Left cardiac atrium (tissue), 4 donors: ENCODE data around the gene RPL14. TPM values are rescaled to one million over a fixed set of nuclear protein-coding genes. Genes with fewer than 3 reads are reported as not detected.

Experiments
- ATAC-seq, 2 donors: fragments of 200-7000 bp; cut with Tn5 transposase; one replicate each; pipeline ENCODE4 v1.9.1; 2020; ENCODE audit warnings: mild to moderate bottlenecking in 2 of 2, moderate library complexity in 2 of 2
- DNase-seq: peaks from one replicate; pipeline ENCODE4 v3.0.0-alpha.2; 2020
- intact Hi-C, 2 donors: fragments of 100-400 bp; cut with DNase I; formaldehyde crosslinking; loops; one replicate each; pipeline versions ENCODE4 v1.14.1 to v1.15.1; 2022 to 2023
- total RNA-seq, 2 donors: library from RNA; stranded (reverse); fragmentation: NEBNext Ultra II Directional; extraction: Animal tissue kit (Norgen Biotek cat#: 25700); gene quantifications; one replicate each; pipeline ENCODE4 v1.2.1, GENCODE V29; 2021
- donor health status: DM: no; HTN: yes; CAD: no.
- donor health status: DM: no; HTN: yes; CAD: no; lungs with severe emphysema.
- donor health status: DM: yes; HTN: yes; CAD: no.
- donor health status: Dilated cardiomyopathy.

Gene RPL14
- total RNA-seq, 2 donors from 2014 or later: 1,044 to 1,097 TPM

- DNase-seq: peak; percentile 82
- ATAC-seq: peak; percentile 91 to 95
- intact Hi-C loops: no loop called here
Observed at GRCh38 chr3:40505599-40506462, 48.7 kb downstream of the RPL14 start, which contains the start of gene ZNF620. Gene ZNF620 (plus strand): TSS chr3:40506039. CDS start chr3:40506353, 314 bp downstream.

DNA sequence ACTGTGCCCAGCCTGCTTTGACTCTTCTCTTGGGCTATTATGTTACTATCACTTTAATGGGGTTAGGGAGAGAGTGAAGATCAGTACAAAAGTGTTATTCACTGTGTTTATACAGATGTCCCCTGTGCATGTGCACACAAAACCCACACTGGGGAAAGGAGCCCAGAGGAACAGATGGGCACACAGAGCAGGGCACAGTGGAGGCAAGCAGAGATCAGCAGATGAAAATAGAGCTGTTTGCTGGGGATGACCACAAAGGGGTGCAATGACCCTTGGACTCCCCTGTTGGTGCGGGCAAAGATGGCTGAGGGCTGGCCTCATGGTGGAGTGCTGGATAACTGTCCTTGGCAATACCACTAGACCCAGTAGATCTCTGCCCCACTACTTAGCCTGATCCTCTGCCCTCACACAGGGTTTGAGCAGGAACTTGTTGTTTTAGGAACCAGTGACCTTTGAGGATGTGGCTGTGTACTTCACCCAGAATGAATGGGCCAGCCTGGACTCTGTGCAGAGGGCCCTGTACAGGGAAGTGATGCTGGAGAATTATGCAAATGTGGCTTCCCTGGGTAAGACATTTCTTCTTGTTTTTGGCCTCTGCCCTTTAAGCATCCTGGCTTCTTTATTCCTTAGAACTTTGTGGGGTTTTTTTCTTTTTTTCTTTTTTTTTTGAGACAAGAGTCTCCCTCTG is 54.0 kb downstream of the RPL14 start:
- no peak for ATAC-seq
- no peak for DNase-seq
- intact Hi-C loops: no loop called here

DNA sequence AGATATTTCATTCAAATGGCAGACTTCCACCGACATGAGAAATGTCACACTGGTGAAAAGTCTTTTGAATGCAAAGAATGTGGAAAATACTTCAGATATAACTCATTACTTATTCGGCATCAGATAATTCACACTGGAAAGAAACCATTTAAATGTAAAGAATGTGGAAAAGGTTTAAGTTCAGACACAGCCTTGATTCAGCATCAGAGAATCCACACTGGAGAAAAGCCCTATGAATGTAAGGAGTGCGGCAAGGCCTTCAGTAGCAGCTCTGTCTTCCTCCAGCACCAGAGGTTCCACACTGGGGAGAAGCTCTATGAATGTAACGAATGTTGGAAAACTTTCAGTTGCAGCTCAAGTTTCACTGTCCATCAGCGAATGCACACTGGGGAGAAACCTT is 59.1 kb downstream of the RPL14 start:
- no peak for ATAC-seq
- intact Hi-C loops: no loop called here

GRCh38 chr3:40518067-40518466 is 60.9 kb downstream of the RPL14 start:
- intact Hi-C loops: no loop called here
- no peak for DNase-seq
- ATAC-seq: no peak

More for the DNA sequence above, 59.1 kb downstream of the RPL14 start:
- no peak for DNase-seq

Other genes with a start within 250 kb of the RPL14 start
- 100 to 1,000 TPM; 194 to 210 TPM for gene EIF1B, start 147.6 kb upstream of the RPL14 start, total RNA-seq
- under 1 TPM; 0.10 to 0.29 TPM for gene ENTPD3, start 70.2 kb upstream of the RPL14 start, total RNA-seq
- 1 to 10 TPM; 3.8 to 4.2 TPM for gene ZNF619, start 19.8 kb downstream of the RPL14 start, total RNA-seq
- gene ZNF620, start 48.7 kb downstream of the RPL14 start, total RNA-seq: 1 to 10 TPM; 2.5 to 3.3 TPM
- 10 to 100 TPM; 10.7 to 12.4 TPM for gene ZNF621, start 67.6 kb downstream of the RPL14 start, total RNA-seq